Measurements from ENCODE around the gene AHSG.

DNA sequence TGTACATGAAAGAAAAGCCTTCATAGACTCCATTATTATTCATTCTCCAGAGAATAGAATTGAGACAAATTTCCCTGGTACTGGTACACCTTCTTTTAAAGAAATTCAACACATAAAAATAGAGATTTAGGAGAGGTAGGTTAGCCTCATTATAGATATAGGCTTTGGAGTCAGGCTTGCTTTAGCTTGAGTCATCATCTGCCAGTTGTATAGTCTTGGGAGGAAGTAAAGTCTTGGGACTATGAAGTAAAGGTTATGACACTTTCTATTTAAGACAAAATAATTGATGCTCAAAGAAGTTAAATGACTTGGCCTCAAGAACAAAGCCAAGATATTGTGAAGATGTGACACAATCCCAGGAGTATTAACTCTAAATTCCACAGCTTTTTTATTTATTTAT is 57.3 kb downstream of the AHSG start:
- no peak for TF ChIP-seq CTCF (conservative IDR thresholded peaks at IDR 0.05; ENCODE audit: low read depth in 2 of 2)
- TF ChIP-seq REST (IDR thresholded peaks at IDR 0.05; ENCODE audit: unreplicated experiment): no peak
- TF ChIP-seq CREB1 (CRISPR knock-in tag; IDR thresholded peaks at IDR 0.05; ENCODE audit: low read depth): no peak
